IPS-18a (cell line): Measurements from ENCODE around the gene DHX57.

Experiments used
- H3K27ac ChIP-seq: one replicate; pipeline ENCODE4 v1.5.1; 2013; ENCODE audit warnings: low read length
- H3K27me3 ChIP-seq: one replicate; pipeline ENCODE4 v1.6.1; 2013; ENCODE audit warnings: mild to moderate bottlenecking, low read length; ENCODE audit not compliant: control insufficient read depth, insufficient read depth
- H3K36me3 ChIP-seq: one replicate; pipeline ENCODE4 v1.6.1; 2013; ENCODE audit warnings: low read depth, low read length; ENCODE audit not compliant: control insufficient read depth
- H3K4me1 ChIP-seq: one replicate; pipeline ENCODE4 v1.6.1; 2013; ENCODE audit warnings: low read depth, low read length; ENCODE audit not compliant: control insufficient read depth
- H3K4me3 ChIP-seq: one replicate; pipeline ENCODE4 v1.5.1; 2013; ENCODE audit warnings: low read length
- H3K9ac ChIP-seq: one replicate; pipeline ENCODE4 v1.6.1; 2013; ENCODE audit warnings: mild to moderate bottlenecking, low read length, moderate library complexity
- H3K9me3 ChIP-seq: one replicate; pipeline ENCODE4 v1.6.1; 2013; ENCODE audit warnings: low read depth, low read length; ENCODE audit not compliant: control insufficient read depth

Gene DHX57

GRCh38 chr2:38875576-38876367 is at the start of gene DHX57, which contains the start of gene MORN2:
DHX57 (minus strand) TSS chr2:38875934; CDS start chr2:38868405, 7,529 bp downstream.
MORN2 (plus strand) TSS chr2:38875976.
- H3K36me3 ChIP-seq: no peaks in the 10 kb centered on the region
- H3K9ac ChIP-seq: peak within 1 kb of the TSS; percentile 70
- peak within 1 kb of the TSS; percentile 24 for H3K27ac ChIP-seq
- peaks cover 11% of the 10 kb centered on the region for H3K4me1 ChIP-seq
- peak within 1 kb of the TSS; percentile 90 for H3K4me3 ChIP-seq
- H3K9me3 ChIP-seq: no peaks in the 10 kb centered on the region
- H3K27me3 ChIP-seq: no peaks in the 10 kb centered on the region

- no peaks in the 10 kb centered on the region for H3K27me3 ChIP-seq
- H3K4me3 ChIP-seq: no peak overlapping the region
- H3K36me3 ChIP-seq: no peaks in the 10 kb centered on the region
- no peak overlapping the region for H3K27ac ChIP-seq
- H3K9me3 ChIP-seq: no peaks in the 10 kb centered on the region
- H3K4me1 ChIP-seq: no peaks in the 10 kb centered on the region
- no peak overlapping the region for H3K9ac ChIP-seq
Observed at GRCh38 chr2:38922902-38923301, 47.2 kb upstream of the DHX57 start.

DNA sequence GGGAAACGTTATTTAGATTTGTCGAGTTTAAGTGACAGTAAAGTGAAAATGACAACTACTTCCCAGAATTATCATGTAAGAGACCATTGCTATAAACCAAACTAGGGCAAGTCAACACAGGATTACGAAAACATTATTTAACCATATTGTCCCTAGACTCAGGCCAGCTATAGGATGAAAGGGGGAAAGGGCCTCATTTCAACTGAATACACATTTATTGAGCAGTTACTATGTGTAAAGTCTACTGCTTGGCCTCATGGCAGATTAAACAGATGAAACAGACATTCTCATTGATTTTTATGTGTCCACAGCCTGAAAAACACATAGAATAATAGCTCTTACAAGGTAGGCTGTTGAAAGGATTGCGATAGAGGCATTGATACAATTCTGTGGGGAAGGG is 46.7 kb upstream of the DHX57 start:
- H3K9ac ChIP-seq: no peak overlapping the region
- H3K27me3 ChIP-seq: no peaks in the 10 kb centered on the region
- H3K9me3 ChIP-seq: no peaks in the 10 kb centered on the region
- H3K4me1 ChIP-seq: no peaks in the 10 kb centered on the region
- H3K27ac ChIP-seq: no peak overlapping the region
- H3K36me3 ChIP-seq: no peaks in the 10 kb centered on the region
- H3K4me3 ChIP-seq: no peak overlapping the region

- H3K4me3 ChIP-seq: no peak overlapping the region
- no peaks in the 10 kb centered on the region for H3K4me1 ChIP-seq
- H3K27me3 ChIP-seq: no peaks in the 10 kb centered on the region
- H3K9me3 ChIP-seq: no peaks in the 10 kb centered on the region
- H3K27ac ChIP-seq: no peak overlapping the region
- no peak overlapping the region for H3K9ac ChIP-seq
- no peaks in the 10 kb centered on the region for H3K36me3 ChIP-seq
Observed at GRCh38 chr2:38912619-38913018, 36.9 kb upstream of the DHX57 start.

GRCh38 chr2:38911191-38911590 is 35.5 kb upstream of the DHX57 start:
- no peak overlapping the region for H3K9ac ChIP-seq
- H3K27ac ChIP-seq: no peak overlapping the region
- no peaks in the 10 kb centered on the region for H3K27me3 ChIP-seq
- H3K9me3 ChIP-seq: no peaks in the 10 kb centered on the region
- H3K4me3 ChIP-seq: no peak overlapping the region
- no peaks in the 10 kb centered on the region for H3K36me3 ChIP-seq
- no peaks in the 10 kb centered on the region for H3K4me1 ChIP-seq

DNA sequence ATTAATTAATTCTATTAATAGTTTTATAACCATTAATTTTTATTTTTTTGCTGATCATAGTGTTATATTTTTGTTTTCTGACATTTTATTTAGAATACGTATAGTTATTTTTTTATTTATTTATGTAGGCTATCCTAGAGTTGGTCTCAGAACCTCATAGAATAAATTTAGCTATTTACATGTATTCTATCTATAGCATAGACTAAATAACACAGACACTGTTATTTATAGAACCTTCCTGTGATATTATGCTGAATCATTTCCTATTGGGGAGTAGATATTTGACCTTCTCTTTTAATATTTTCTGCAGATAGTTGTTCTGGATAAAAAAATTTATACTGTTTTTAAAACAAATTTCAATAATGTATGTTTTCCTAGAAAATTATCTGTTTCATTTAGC is 34.1 kb upstream of the DHX57 start:
- Histone ChIP-seq H3K36me3 (no peaks in the 10 kb centered on the region), H3K9me3 (no peaks in the 10 kb centered on the region), H3K4me3 (no peak overlapping the region), H3K4me1 (no peaks in the 10 kb centered on the region), H3K9ac (no peak overlapping the region), H3K27me3 (no peaks in the 10 kb centered on the region), H3K27ac (no peak overlapping the region)

DNA sequence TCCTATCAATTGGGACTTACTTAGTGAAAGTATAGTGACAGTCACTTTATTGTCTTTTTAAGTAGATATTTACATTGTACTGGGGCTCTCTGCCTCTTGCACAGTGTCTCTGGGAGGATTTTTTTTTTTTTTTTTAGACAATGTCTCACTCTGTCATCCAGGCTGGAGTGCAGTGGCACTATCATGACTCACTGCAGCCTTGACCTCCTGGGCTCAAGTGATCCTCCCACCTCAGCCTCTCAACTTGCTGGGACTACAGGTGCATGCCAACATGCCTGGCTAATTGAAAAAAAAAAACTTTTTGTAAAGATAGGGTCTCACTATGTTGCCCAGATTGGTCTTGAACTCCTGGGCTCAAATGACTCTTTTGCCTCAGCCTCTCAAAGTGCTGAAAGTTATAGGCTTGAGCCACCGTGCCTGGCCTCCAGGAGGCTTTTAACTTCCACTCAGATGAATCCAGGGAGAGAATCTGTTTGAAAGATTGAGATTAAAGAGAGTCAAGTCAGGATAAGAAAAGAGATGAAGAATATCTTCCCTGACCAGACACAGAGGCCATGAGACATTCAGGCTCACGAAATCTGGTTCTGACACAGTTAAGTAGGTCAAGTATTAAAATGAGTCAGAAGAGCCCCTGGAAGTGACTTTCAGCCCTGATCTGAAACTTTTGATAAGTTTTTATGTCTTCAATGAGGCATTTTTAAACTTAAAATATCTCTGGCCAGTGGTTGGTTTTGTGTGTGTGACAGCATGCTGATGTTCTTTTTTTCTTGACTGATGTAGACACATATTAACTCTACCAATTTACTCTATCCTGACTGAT is 32.2 kb upstream of the DHX57 start:
- H3K4me3 ChIP-seq: no peak overlapping the region
- H3K4me1 ChIP-seq: no peaks in the 10 kb centered on the region
- no peaks in the 10 kb centered on the region for H3K36me3 ChIP-seq
- H3K9me3 ChIP-seq: no peaks in the 10 kb centered on the region
- no peak overlapping the region for H3K9ac ChIP-seq
- no peak overlapping the region for H3K27ac ChIP-seq
- no peaks in the 10 kb centered on the region for H3K27me3 ChIP-seq

- Histone ChIP-seq H3K4me1 (no peaks in the 10 kb centered on the region), H3K9me3 (no peaks in the 10 kb centered on the region), H3K27me3 (no peaks in the 10 kb centered on the region), H3K27ac (no peak overlapping the region), H3K4me3 (no peak overlapping the region), H3K36me3 (no peaks in the 10 kb centered on the region), H3K9ac (no peak overlapping the region)
Observed at GRCh38 chr2:38907242-38907641, 31.5 kb upstream of the DHX57 start.

DNA sequence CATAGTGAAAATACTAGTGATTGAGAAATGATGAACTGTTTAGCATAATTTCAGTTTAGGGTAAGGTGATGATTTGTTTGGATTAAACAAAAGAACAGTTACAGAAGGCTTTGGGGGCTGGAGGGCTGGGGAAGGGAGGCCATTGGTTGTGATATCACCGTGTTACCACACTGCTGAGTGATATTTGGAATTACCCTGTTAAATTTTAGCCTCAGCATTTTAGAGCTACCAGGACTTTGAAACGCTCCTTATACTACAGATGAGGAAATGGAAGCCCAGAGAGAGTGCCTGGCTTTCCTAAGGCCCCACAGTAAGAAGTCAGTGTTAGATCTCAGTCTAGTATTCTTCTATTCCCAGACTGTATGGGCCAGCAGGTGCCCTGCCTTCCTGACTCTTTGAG is 29.5 kb upstream of the DHX57 start:
- no peaks in the 10 kb centered on the region for H3K4me1 ChIP-seq
- H3K9me3 ChIP-seq: no peaks in the 10 kb centered on the region
- H3K9ac ChIP-seq: no peak overlapping the region
- H3K4me3 ChIP-seq: no peak overlapping the region
- H3K36me3 ChIP-seq: no peaks in the 10 kb centered on the region
- H3K27ac ChIP-seq: no peak overlapping the region
- H3K27me3 ChIP-seq: no peaks in the 10 kb centered on the region

- Histone ChIP-seq H3K9ac (no peak overlapping the region), H3K36me3 (no peaks in the 10 kb centered on the region), H3K27ac (no peak overlapping the region), H3K9me3 (no peaks in the 10 kb centered on the region), H3K4me3 (no peak overlapping the region), H3K4me1 (no peaks in the 10 kb centered on the region), H3K27me3 (no peaks in the 10 kb centered on the region)
Observed at GRCh38 chr2:38900726-38901125, 25.0 kb upstream of the DHX57 start.

DNA sequence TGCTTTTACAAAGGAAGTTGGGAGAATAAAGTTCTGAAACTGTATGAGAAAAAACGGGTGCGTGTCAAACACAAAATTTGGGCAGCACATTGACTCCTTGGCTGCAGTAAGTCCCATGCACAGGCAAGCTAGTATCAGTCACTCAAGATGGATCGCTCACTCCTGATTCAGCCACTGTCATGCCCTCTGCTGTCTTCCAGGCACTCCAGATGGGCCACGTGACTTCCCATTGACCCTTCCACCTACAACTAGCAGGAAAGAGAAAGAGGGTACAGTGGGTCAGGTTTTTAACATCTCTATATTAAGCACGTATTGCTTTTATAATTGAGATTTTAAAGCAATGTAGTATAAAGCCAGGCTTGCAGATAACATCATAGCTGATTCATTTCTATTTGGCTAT is 22.5 kb upstream of the DHX57 start:
- no peaks in the 10 kb centered on the region for H3K4me1 ChIP-seq
- H3K27me3 ChIP-seq: no peaks in the 10 kb centered on the region
- no peak overlapping the region for H3K27ac ChIP-seq
- H3K9me3 ChIP-seq: no peaks in the 10 kb centered on the region
- H3K4me3 ChIP-seq: no peak overlapping the region
- no peaks in the 10 kb centered on the region for H3K36me3 ChIP-seq
- no peak overlapping the region for H3K9ac ChIP-seq
